B cell (primary cell): ENCODE results near the gene EXOC1.

ENCODE experiments used
- EZH2 ChIP-seq: IDR thresholded peaks from 2 replicates; pipeline ENCODE4 v1.6.1; 2012; ENCODE audit warnings: borderline replicate concordance, low read depth, mild to moderate bottlenecking, moderate library complexity, low read length; ENCODE audit not compliant: insufficient read depth, poor library complexity, severe bottlenecking
- TF ChIP-seq, protein P1 (sequence below): fragments of 200-600 bp; IDR thresholded peaks from one replicate; pipeline ENCODE4 v1.8.0; 2022; ENCODE audit warnings: antibody characterized with exemption, mild to moderate bottlenecking

DNA sequence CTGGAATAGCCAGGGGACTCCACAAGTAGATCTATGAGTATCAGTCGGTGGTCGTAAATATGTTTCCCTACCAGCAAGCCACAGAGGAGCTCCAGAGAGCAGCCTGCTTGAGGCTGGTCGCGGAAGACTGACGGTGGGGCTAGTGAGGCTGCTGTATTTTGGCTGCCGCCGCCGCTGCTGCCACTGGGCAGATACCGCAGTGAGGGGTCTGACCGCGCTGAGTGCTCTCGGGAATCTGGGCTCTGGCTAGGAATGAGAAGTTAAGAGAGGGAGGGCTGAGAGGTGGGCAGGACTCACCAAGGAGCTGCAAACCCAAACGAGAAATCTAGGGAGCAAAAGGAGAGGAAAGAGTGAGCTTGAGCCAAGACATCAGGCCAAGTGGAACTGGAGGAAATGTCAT is 33.8 kb upstream of the EXOC1 start, which contains the start of gene EXOC1L:
- TF ChIP-seq, protein P1, sequence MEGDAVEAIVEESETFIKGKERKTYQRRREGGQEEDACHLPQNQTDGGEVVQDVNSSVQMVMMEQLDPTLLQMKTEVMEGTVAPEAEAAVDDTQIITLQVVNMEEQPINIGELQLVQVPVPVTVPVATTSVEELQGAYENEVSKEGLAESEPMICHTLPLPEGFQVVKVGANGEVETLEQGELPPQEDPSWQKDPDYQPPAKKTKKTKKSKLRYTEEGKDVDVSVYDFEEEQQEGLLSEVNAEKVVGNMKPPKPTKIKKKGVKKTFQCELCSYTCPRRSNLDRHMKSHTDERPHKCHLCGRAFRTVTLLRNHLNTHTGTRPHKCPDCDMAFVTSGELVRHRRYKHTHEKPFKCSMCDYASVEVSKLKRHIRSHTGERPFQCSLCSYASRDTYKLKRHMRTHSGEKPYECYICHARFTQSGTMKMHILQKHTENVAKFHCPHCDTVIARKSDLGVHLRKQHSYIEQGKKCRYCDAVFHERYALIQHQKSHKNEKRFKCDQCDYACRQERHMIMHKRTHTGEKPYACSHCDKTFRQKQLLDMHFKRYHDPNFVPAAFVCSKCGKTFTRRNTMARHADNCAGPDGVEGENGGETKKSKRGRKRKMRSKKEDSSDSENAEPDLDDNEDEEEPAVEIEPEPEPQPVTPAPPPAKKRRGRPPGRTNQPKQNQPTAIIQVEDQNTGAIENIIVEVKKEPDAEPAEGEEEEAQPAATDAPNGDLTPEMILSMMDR = no peak
- no peak for TF ChIP-seq EZH2
